ENCODE measurements around the gene ALG14. TPM values are rescaled to one million over a fixed set of nuclear protein-coding genes. Genes with fewer than 3 reads are reported as not detected.
A peak's percentile ranks its signal among the peaks of the same experiment; 100 is the strongest.

The ALG14 gene
- total and polyA plus RNA-seq, 2 donors (not counting 3 experiments of a cell fraction or from before 2014, with no cell fraction given), result 2.6 to 8.6 TPM

- peak overlapping the region; percentile 75 to 99 (median 90) for H3K4me3 ChIP-seq (replicated peaks in 1 of 3; ENCODE audit: insufficient read depth in 1 of 3, low read depth in 1 of 3, low read length in 3 of 3)
- TF ChIP-seq POLR2AphosphoS5 (IDR thresholded peaks at IDR 0.05; ENCODE audit: insufficient read depth, low read depth, low read length) (peak; percentile 56), CTCF (IDR thresholded peaks at IDR 0.05; ENCODE audit: extremely low read depth in 1 of 2, insufficient read depth in 1 of 2, low read depth in 1 of 2, low read length in 2 of 2) (no peak), POLR2A (IDR thresholded peaks at IDR 0.05; ENCODE audit: low read depth, low read length) (peak; percentile 84), FOS (IDR thresholded peaks at IDR 0.05; ENCODE audit: borderline replicate concordance, insufficient read depth, low read length) (peak; percentile 40), JUN (IDR thresholded peaks at IDR 0.05; ENCODE audit: borderline replicate concordance, insufficient read depth, insufficient read length, low read depth) (peak; percentile 66), MAX (IDR thresholded peaks at IDR 0.05; ENCODE audit: insufficient read depth, insufficient read length) (no peak)
- H3K9me3 ChIP-seq (replicated peaks; ENCODE audit: control insufficient read depth, insufficient read depth, low read length), result no peaks in the 10 kb centered on the region
- peak; percentile 81 for DNase-seq (ENCODE audit: low read depth, low spot score)
- H2AFZ ChIP-seq (ENCODE audit: low read depth, low read length), result peak overlapping the region; percentile 55
- POLR2A ChIA-PET, result no interaction called here
- H3K79me2 ChIP-seq (ENCODE audit: control insufficient read depth, insufficient read depth, low read length), result peaks cover 58% of the 10 kb centered on the region
- BruUV-seq (replicated peaks), result no TSS peak
- peak; percentile 91 for FAIRE-seq
- dilution Hi-C loops (cut with MboI; ENCODE audit: extremely low pct_ligation_motif_present, low sequenced_read_pairs), result no loop called here
- CTCF ChIA-PET, result interaction anchor here (0.6 to 7.8 kb wide), 7 partner anchors 10 to 118 kb away, joined by 3 to 57 read pairs (median 4); no protein-coding TSS in a partner anchor
- no peaks in the 10 kb centered on the region for H3K9me1 ChIP-seq (replicated peaks; ENCODE audit: control insufficient read depth, extremely low read depth, insufficient read depth, low read length)
- H3K36me3 ChIP-seq (ENCODE audit: control insufficient read depth in 2 of 2, extremely low read depth in 1 of 2, insufficient read depth in 2 of 2, low read length in 2 of 2), result no peaks in the 10 kb centered on the region
- peak overlapping the region; percentile 100 for H3K9ac ChIP-seq (replicated peaks; ENCODE audit: extremely low read depth, insufficient read depth, low read length)
- H3K4me1 ChIP-seq (ENCODE audit: control insufficient read depth, extremely low read depth, insufficient read depth, low read length), result peaks cover 53% of the 10 kb centered on the region
- peak overlapping the region; percentile 98 for H3K4me2 ChIP-seq (ENCODE audit: insufficient read depth, low read length)
- intact Hi-C loops (cut with micrococcal nuclease), result loop anchor here (1.0 to 5.0 kb wide), 7 partner anchors 21 to 118 kb away; no protein-coding TSS in a partner anchor
- peaks cover 11% of the 10 kb centered on the region for H4K20me1 ChIP-seq (replicated peaks; ENCODE audit: control insufficient read depth, extremely low read depth, insufficient read depth, low read length)
- H3K27me3 ChIP-seq (ENCODE audit: control insufficient read depth in 2 of 2, insufficient read depth in 2 of 2, low read length in 2 of 2), result no peaks in the 10 kb centered on the region
- H3K27ac ChIP-seq (ENCODE audit: insufficient read depth, low read depth, low read length), result peak overlapping the region; percentile 100
These were observed 147.1 kb downstream of the ALG14 start for GRCh38 chr1:94925561-94926125.

Data from endothelial cell of umbilical vein (primary cell).